CD4-positive, alpha-beta T cell treated with Interferon alpha-2 for 1 hour (primary cell): ENCODE results near the gene DUSP14.
"Not testable (repeated sequence)": the region's sequence is repeated elsewhere in the genome, so short reads cannot be mapped to it uniquely, and the experiment has no call there.

Experiments
- DNase-seq, 2 donors: peaks; one replicate each; pipeline ENCODE4 v3.0.0-alpha.2; 2020 to 2022

DUSP14 gene, protein sequence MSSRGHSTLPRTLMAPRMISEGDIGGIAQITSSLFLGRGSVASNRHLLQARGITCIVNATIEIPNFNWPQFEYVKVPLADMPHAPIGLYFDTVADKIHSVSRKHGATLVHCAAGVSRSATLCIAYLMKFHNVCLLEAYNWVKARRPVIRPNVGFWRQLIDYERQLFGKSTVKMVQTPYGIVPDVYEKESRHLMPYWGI

DNA sequence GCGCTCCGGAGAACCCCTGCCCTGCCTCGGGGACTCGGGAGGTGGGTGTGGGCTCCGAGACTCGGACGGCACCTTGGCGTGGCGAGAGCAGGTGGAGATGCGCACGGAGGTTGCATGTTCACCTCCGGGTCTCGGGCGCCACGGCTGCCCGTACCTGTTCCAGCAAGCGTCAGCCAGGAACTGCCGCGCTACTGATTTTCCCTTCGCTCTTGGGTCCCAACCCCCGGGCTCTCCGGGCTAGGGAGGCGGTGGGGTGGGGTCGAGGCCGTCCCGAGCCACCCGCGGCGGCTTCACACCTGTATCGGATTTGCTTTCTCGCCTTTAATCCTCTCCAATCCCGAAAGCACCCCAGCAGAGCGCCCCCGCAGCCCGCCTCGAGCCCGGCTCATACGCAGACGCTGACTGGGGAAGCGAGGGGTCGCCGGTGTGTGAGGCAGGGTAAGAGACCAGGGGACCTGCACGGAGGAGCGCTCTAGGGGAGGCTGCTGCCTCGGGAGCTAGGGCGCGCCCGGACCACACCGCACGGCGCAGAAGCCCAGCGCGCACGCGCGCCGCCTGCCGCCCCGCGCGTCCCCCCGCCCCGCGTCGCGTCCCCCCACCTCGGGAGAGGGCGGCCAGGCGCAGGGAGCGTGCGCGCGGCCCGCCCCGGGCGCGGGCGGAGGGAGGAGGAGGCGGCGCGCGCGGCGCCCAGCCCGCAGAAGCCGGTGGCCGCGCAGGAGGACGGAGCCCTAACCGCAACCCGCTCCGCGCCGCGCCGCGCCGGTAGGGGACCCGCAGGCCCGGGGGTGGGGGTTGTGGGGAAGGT, at the start of gene DUSP14:
Gene DUSP14 (plus strand): TSS at position 695 of the 805 bp plus-strand sequence. CDS start 22,382 bp downstream, outside the sequence.
- DNase-seq, result peak; percentile 80 to 88

DNA sequence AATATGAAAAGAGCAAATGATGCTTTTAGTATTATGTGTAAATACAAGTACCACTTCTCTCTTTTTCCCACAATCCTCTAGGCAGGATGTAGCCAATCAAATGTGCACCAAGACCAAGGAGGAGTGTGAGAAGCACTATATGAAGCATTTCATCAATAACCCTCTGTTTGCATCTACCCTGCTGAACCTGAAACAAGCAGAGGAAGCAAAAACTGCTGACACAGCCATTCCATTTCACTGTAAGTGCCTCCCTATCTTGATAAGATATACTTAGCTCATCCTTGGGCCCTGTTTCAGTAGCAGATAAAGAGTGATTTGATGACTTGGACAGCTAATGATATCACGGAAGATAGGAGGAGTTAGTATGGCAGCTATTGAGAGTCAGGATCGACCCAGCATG, 49.3 kb upstream of the DUSP14 start:
- DNase-seq, result no peak

DNA sequence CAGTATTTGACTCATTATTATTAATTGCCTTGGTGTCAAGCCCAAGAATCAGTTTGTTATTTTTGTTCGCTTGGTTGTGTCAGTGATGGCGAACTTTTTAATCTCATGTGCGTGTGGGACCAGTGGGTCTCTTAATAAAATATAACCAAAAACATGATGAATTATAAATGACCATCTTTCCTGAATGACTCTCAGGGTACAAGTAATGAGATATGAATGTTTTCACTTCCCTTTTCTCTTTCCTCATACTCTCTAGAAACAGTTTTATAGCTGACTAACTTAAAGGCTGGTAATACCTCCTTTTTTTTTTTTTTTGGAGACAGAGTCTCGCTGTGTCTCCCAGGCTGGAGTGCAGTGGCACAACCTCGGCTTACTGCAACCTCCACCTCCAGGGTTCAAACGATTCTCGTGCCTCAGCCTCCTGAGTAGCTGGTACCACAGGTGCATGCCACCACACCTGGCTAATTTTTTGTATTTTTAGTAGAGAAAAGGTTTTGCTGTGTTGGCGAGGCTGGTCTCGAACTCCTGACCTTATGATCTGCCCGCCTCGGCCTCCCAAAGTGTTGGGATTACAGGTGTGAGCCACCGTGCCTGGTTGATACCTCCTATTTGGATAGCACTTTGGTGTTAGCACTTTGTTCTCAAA, 48.2 kb upstream of the DUSP14 start:
- DNase-seq, result not testable (repeated sequence)

DNA sequence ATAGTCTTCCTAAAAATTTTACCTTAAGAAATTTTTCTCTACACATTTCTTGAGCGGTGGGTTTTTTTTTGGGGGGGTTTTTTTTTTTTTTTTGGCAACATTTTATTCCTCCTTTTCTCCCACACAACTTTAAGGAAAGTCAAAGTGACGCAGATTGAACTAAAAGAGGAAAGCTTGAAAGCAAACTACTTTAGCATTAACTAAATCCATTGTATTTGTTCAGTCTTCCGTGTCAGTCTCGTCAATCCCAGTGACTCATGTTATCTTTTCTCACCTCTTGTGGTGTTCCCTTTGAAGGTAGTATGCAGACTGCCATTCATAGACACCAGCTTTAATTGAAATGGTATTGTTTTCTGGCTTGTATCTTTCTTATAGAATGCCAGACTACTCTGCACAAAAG, 43.7 kb upstream of the DUSP14 start:
- no peak for DNase-seq

DNA sequence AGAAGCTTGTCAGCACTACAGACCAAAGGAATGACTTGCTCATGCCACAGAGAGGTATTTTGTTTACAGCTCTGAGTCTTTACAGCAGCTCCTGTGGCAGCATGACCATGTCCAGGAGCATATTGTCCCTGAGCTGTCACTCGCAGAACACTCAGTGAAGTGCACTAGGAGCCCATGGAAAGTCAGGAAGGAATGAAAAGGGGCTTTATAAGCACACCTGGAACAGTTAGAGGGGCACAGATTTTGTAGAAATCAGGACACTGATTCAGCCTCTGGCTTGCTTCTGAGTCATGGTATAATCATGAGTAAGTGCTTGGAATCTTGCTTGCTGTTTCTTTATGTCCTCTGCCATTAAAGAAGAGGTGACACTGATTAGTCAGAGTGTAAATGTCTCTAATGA, 42.0 kb upstream of the DUSP14 start:
- DNase-seq, result no peak

DNA sequence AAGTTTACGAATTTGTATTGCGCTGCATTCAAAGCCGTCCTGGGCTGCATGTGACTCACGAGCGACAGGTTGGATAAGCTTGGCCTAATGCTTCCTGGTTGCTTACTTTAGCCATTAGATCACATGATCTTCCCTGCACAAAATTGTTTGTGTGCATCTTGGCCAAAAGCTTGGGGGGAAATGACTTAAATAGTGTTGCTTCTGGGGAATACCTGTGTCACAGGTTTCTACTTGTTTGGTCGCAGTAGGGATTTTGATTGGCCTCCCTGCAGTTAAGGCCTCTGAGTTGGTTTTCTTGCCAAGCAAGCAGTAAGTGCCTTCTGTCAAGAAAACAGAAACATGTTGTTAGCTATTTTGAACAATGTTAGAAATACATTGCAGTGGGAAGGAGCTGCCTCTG, 39.6 kb upstream of the DUSP14 start:
- DNase-seq, result no peak

DNA sequence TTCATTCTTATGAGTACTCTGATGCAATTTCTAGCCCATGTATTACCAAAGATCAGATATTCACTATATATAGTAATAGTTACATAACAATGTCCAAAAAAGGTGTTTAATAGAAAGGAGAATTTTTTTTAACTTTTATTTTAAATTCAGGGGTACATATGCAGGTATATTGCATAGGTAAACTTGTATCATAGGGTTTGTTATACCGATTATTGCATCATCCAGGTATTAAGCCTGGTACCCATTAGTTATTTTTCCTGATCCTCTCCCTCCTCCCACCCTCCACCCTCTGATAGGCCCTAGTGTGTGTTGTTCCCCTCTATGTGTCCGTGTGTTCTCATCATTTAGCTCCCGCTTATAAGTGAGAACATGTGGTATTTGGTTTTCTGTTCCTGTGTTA, 31.9 kb upstream of the DUSP14 start:
- DNase-seq, result not testable (repeated sequence)

DNA sequence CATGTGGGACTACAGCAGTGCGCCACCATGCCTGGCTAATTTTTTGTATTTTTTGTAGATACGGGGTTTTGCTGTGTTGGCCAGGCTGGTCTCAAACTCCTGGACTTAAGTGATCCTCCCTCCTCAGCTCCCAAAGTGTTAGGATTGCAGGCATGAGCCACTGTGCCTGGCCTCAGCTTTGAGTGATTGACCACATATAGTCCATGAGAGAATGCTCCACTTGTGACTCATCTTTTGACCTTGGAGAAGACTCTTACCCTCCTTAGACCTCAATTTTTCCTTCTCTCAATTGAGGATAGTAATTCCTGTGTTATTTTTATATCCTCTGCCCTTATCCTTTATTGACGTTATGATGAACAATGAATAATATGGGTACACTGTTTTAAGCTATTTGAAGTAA, 30.9 kb upstream of the DUSP14 start:
- DNase-seq, result no peak

DNA sequence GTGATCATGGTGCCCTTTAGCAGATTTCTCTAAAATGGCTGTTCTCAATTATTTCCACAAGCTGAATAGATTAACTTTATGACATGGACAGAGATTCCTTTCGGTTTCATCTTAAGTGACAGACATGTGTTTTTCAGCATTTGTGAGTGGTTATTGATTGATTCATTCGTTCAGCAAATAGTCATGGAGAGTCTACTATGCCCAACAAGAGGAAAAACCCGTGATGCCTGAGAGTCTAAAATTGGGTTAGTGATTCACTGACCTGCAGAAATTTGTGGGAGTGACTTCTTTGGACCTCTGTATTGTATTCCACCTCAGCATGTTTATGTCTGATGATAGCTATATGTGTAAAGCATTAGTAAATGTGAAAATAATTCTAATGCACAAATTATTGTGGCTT, 28.0 kb upstream of the DUSP14 start:
- DNase-seq, result no peak

DNA sequence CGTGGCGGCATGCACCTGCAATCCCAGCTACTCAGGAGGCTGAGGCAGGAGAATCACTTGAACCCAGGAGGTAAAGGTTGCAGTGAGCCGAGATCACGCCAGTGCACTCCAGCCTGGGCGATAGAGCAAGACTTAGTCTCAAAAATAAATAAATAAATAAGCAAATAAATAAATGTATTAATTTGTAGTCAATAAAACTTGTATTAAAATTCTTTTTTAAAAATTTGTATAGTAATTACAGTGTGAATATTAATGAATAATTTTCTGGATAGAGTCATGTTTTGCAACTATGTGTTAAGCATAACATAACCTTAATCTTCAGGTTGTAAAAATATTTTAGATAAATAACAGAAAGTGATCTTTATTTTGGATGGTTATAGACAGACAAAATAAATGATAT, 27.2 kb upstream of the DUSP14 start:
- DNase-seq, result no peak

DNA sequence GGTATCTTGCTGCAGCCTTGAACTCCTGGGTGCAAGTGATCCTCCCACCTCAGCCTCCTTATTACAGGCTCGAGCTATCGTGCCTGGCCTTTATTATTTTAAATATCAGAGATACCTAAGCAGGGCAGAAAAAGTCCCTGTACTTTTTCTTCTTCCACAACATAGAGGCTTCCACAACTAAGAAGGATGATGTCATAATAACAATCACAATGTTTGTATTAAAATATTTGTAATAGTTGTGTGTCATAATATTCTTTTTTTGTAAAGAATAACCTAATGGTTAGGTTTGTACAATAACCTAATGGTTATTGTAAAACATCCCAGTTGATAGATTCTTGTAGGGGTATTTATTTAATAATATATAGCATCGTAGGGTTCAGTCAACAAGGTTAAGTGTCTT, 26.7 kb upstream of the DUSP14 start:
- DNase-seq, result no peak

DNA sequence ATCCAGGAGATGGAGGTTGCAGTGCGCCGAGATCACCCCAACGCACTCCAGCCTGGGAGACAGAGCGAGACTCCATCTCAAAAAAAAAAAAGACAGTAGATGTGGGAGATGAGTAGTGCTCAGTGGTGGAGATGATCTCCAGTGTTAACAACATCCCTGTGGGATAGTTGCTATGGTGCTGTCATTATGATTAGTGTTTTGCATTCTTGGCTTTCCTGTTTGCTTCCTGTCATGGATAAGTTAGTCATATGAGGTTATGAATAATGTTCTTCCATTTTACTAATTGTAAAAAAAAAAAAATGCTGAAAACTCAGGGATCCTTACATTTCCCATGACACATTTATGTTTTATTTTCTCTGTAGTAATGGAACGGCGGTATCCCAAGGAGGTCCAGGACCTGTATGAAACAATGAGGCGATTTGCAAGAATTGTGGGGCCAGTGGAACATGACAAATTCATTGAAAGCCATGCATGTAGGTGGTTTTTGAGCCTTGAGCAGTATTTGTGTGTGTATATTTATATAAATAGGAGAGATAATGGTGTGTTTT, 24.5 kb upstream of the DUSP14 start:
- no peak for DNase-seq

DNA sequence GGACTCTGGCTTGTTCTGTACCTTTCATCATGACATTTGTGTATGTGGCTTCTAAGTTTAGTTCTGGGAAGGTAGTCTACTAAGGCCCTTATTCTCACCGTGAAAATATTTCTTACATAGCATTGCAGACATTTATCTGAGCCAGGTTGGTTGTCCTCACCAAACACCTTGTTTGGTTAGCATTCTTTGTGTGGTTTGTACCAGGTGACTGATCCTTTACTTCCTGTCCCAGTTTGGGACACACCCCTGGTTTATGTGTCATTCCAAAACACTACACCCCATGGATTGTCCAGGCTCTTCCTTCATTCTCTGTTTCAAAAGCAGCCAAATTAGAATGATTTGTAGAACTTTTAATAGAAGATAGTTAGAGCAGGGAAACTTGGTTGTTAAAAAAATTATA, 23.2 kb upstream of the DUSP14 start:
- no peak for DNase-seq

DNA sequence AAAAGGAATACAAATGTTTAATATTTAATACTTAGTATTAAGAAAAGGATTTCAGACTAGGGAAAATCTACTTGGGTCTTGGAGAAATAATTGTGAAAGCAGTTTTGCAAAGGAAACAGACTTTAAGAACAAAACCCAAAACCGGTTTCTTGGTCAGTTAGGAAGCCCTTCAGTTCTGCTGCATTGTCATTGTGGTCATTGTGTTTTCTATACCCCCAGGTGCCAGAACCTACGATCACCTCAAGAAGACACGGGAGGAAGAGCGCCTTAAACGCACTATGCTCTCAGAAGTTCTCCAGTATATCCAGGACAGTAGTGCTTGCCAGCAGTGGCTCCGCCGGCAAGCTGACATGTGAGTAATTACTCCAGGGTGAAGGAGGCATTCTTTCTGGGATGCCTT, 19.5 kb upstream of the DUSP14 start:
- no peak for DNase-seq

DNA sequence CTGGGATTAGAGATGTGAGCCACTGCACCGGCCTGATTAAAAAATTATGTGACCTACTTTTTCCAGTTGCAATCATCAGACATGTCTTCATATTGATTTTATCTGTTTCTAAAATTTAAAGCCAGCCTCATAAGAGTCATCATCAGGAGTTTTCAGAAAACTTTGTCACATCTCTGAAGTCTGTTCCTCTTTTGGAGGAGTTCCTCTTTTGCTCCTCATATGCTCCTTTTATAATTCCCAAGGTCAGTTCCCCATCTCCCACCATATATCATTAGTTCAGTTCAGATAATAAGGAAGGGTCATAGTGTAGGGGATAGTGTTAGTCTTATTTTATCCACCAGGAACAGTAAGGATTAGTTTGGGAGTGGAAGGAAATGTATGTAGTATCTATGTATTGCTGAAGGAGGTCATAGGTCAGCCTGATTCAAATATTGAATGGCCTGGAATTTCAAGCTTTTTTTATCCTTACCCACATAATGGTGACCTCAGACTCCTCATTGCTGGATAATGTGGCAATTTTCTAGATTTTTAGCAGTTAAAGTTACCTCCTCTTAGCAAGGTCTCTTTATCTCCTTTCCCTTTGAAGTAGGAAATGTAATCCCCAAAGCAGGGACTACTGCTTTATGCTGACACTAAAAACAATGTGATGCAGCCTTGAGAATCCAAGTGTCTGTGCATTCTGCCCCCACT, 13.8 kb upstream of the DUSP14 start:
- no peak for DNase-seq

DNA sequence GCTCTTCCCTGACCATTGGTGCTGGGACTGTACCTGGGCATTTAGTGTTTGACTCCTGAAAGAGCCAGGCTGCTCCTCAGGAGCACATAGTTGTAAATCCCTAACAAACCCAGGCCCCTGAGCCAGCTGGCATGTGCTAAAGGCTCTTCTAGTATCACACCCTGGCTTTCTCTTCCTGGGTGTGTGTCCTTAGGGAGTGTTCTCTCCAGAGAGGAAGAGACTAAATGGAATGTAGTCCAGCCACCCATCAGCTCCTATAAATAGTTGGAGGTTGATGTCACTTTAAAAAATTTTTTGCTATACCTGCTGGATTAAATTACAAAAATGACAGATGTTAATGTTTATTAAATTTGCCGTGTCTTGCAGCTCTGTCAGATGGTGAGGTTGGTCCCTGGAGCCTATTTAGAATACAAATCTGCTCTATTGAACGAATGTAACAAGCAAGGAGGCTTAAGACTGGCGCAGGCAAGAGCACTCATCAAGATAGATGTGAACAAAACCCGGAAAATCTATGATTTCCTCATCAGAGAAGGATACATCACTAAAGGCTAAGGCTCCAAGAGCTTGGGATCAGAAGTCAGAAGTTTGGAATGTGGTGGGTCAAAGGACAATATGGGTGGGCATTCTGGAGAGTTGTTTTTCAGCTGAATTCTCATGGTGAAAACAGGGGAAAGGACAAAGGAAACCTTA, 13.1 kb upstream of the DUSP14 start:
- no peak for DNase-seq

DNA sequence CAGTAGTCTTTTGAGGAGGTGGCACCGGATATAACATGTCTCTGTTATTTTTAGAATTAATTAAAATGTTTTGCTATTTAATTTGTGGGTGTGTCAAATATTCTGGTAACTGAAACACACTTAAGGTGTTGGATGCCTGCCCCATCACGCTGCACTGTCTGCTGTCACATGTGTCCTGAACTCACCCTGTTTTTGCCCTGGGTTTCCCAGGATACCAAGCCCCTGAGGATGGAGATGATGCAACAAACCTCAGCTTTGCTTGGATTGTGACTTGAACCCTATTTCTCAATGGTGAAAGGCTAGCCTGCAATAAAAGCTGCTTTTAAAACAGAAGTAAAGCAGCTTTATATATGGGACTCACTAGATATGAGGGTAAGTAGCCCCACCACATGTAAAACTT, 11.5 kb upstream of the DUSP14 start:
- DNase-seq, result no peak

DNA sequence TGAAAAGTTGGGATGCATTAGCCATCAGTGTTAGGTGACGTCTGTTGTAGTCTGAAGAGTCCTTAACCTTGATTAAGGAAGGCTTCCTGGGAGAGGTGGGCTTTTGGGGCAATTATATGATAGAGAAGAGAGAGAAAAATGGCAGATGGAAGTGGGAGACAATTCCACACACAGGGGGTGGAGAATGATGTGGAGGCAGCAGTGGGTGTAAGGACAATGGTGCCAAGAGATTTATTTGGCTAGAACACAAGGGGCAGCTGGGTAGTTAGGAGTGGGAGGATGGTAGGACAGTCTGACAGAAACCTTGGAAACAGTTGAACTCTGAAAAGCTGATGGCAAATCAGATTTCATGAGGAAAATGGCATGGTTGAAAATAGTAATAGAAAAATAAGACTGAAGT, 10.7 kb upstream of the DUSP14 start:
- no peak for DNase-seq

DNA sequence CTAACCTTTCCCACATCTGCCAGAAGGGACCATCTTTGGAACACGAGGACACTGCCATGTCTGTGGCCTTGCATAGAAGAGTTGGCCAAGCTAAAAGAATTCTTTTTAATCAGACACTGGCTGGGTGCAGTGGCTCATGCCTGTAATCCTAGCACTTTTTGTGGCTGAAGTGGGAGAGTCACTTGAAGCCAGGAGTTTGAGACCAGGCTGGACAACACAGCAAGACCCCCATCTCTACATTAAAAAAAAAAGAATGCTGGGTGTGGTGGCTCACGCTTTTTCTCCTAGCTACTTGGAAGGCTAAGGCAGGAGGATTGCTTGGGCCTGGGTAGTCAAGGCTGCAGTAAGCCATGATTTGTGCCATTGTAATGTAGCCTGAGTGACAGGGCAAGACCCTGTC, 9.3 kb upstream of the DUSP14 start:
- DNase-seq, result no peak

DNA sequence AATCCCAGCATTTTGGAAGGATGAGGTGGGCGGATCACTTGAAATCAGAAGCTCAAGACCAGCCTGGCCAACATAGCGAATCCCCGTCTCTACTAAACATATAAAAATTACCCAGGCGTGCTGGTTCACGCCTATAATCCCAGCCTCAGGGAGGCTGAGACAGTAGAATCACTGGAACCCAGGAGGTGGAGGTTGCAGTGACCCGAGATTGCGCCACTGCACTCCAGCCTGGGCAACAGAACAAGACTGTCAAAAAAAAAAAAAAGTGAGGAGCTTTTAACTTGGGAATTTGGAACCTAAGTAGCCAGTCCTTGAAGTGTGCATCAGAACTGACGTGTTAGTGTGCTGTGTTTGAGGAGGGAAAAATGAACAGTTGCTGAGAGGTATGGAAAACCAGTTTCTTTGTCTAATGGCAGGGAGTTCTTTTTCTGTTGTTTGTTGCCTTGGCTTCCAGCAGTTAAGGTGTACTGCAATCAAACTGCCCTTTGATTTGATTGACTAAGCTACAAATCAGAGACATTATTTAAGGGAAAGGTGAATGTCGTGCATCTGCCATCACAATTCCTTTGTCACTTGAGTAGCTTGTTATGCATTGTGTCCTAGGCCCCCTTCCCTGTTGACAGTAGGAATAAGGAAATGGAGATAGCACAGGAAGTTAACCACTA, 8.6 kb upstream of the DUSP14 start:
- no peak for DNase-seq

DNA sequence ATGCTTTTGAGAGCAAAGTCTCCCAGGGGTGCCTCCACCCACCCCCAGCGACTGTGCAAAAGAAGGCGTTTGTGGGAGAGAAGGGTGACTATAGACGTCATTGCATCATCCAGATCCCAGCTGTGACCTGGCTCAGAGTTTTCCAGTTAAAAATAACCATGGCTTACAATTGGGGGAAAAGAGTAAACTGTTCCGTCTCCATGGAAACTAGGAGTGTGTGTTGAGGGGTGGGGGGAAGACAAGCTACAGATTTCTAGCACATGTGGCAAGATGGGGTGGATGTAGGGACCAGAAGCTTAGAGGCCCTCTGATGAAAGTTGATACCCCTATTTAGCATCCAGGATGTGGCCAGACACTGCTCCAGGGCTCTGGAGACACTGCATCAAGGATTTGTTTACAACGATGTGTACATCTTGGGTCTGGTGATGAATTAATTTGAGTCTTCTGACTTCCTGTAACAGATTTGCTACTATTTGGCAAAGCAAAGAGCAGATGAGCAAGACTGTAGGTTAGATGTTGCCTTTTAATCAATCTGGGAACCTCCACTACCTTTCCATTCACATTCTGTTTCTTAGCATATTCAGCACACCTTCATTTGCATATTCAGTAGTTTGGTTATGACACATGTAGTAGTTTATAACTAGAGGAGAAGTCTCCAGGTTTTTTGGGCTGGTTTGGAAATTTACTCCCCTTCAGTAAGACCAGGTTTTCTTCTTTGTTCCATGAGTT, 6.2 kb upstream of the DUSP14 start:
- DNase-seq, result no peak
